OCI-M1 (cell line): ENCODE results near the gene SCML2.
A peak's percentile ranks its signal among the peaks of the same experiment; 100 is the strongest.
"Not testable (repeated sequence)": the region's sequence is repeated elsewhere in the genome, so short reads cannot be mapped to it uniquely, and the experiment has no call there.

ENCODE experiments used
- DNase-seq: peaks from one replicate; lab custom pipeline; 2025; lab: John Stamatoyannopoulos, UW

The SCML2 gene

GRCh38 chrX:18271725-18272124 lies 82.8 kb downstream of the SCML2 start:
- DNase-seq, result no peak

- DNase-seq, result no peak
Observed at GRCh38 chrX:18271309-18271708, 83.2 kb downstream of the SCML2 start.

GRCh38 chrX:18255059-18255458 lies 99.4 kb downstream of the SCML2 start:
- DNase-seq, result no peak

- DNase-seq, result no peak
Observed at GRCh38 chrX:18252644-18253359, 101.7 kb downstream of the SCML2 start.

- DNase-seq, result not testable (repeated sequence)
Observed at GRCh38 chrX:18229646-18230045, 124.8 kb downstream of the SCML2 start.

GRCh38 chrX:18228069-18228468 lies 126.4 kb downstream of the SCML2 start:
- DNase-seq, result no peak

GRCh38 chrX:18227458-18227857 lies 127.0 kb downstream of the SCML2 start:
- DNase-seq, result no peak

GRCh38 chrX:18220786-18221185 lies 133.7 kb downstream of the SCML2 start, which contains the start of gene BEND2:
Gene BEND2 (minus strand): TSS chrX:18220886. CDS start chrX:18220750, 136 bp downstream.
- DNase-seq, result no peak

GRCh38 chrX:18210470-18210869 lies 144.0 kb downstream of the SCML2 start:
- DNase-seq, result peak; percentile 41

- DNase-seq, result no peak
Observed at GRCh38 chrX:18206657-18207056, 147.8 kb downstream of the SCML2 start.

GRCh38 chrX:18203631-18204030 lies 150.9 kb downstream of the SCML2 start:
- DNase-seq, result no peak

GRCh38 chrX:18194688-18195087 lies 159.8 kb downstream of the SCML2 start:
- no peak for DNase-seq
